ENCODE data around the gene TSPAN15. TPM values are rescaled to one million over a fixed set of nuclear protein-coding genes. Genes with fewer than 3 reads are reported as not detected.

The TSPAN15 gene
- total and polyA plus RNA-seq, 4 donors: 44.3 to 68.4 (median 55.0) TPM

- no peak overlapping the region for H3K4me3 ChIP-seq
- TF ChIP-seq, protein P1, sequence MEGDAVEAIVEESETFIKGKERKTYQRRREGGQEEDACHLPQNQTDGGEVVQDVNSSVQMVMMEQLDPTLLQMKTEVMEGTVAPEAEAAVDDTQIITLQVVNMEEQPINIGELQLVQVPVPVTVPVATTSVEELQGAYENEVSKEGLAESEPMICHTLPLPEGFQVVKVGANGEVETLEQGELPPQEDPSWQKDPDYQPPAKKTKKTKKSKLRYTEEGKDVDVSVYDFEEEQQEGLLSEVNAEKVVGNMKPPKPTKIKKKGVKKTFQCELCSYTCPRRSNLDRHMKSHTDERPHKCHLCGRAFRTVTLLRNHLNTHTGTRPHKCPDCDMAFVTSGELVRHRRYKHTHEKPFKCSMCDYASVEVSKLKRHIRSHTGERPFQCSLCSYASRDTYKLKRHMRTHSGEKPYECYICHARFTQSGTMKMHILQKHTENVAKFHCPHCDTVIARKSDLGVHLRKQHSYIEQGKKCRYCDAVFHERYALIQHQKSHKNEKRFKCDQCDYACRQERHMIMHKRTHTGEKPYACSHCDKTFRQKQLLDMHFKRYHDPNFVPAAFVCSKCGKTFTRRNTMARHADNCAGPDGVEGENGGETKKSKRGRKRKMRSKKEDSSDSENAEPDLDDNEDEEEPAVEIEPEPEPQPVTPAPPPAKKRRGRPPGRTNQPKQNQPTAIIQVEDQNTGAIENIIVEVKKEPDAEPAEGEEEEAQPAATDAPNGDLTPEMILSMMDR (IDR thresholded peaks at IDR 0.05; ENCODE audit: control extremely low read depth, extremely low read depth): no peak
- no peaks in the 10 kb centered on the region for H3K27me3 ChIP-seq (ENCODE audit: control insufficient read depth in 3 of 3, insufficient read depth in 3 of 3, low read length in 2 of 3)
- peaks cover 0 to 6% (median 0%) of the 10 kb centered on the region in 4 donors for H3K36me3 ChIP-seq (ENCODE audit: control insufficient read depth in 4 of 4, insufficient read depth in 4 of 4, low read length in 4 of 4)
- DNase-seq: peak in 2 of 3 donors; percentile 31 to 47
- H3K9ac ChIP-seq (ENCODE audit: insufficient read depth in 1 of 2, low read length in 2 of 2): no peak overlapping the region
- peak overlapping the region in 1 of 2 donors; percentile 52 for H3K27ac ChIP-seq (ENCODE audit: low read depth in 1 of 2, low read length in 1 of 2)
- WGBS, 2 donors: 70 to 79% methylated on average over 6 of the region's 6 CpGs
- ATAC-seq (ENCODE audit: insufficient read depth, low FRiP score): no peak
- peaks cover 0 to 31% (median 17%) of the 10 kb centered on the region in 5 donors for H3K4me1 ChIP-seq (ENCODE audit: control insufficient read depth in 5 of 5, insufficient read depth in 5 of 5, low read length in 5 of 5)
- H3K9me3 ChIP-seq (ENCODE audit: control insufficient read depth in 4 of 4, insufficient read depth in 3 of 4, low read length in 3 of 4): no peaks in the 10 kb centered on the region
Measured at GRCh38 chr10:69406816-69407580, 44.3 kb upstream of the TSPAN15 start.

DNA sequence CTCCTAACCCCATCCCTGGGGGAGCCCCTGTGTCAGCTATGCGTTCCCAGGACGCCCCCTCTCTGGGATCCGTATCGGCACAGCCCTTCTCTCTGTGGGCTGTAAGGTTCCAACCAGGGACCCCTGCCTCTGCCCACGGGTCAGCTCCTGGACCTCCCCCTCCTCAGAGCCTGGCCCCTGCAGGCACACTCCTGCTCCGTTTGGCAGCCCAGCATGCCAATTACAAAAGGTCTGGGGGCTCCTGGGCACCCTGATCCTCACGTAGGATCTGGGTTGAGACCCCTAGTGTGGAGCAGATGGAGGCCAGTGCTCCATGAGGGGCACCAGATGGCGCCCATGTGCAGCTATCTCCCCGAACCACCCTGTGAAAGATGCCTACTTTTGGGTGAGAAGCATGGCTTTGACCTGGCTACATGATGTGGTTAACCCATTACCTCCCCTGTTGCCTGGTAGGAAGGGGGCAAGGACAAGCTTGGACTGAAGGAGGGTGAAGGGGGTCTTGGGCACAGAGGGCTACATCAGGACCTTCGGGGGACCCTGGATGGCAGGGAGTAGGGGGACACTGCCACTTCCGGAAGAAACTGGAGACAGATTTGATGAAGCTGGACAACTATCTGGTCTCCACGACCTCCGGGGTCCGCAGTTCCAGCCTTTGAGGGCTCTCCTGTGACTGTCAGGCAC lies 43.5 kb upstream of the TSPAN15 start:
- DNase-seq (peak in 1 of 3 donors; percentile 30), ATAC-seq (ENCODE audit: insufficient read depth, low FRiP score) (no peak)
- Histone ChIP-seq H3K27me3 (ENCODE audit: control insufficient read depth in 3 of 3, insufficient read depth in 3 of 3, low read length in 2 of 3) (no peaks in the 10 kb centered on the region), H3K9ac (ENCODE audit: insufficient read depth in 1 of 2, low read length in 2 of 2) (no peak overlapping the region), H3K9me3 (ENCODE audit: control insufficient read depth in 4 of 4, insufficient read depth in 3 of 4, low read length in 3 of 4) (no peaks in the 10 kb centered on the region), H3K27ac (ENCODE audit: low read depth in 1 of 2, low read length in 1 of 2) (no peak overlapping the region), H3K4me3 (no peak overlapping the region), H3K4me1 (ENCODE audit: control insufficient read depth in 5 of 5, insufficient read depth in 5 of 5, low read length in 5 of 5) (peaks cover 0 to 31% (median 17%) of the 10 kb centered on the region in 5 donors), H3K36me3 (ENCODE audit: control insufficient read depth in 4 of 4, insufficient read depth in 4 of 4, low read length in 4 of 4) (peaks cover 0 to 4% (median 0%) of the 10 kb centered on the region in 4 donors)
- WGBS, 2 donors: 64 to 66% methylated on average over 14 of the region's 14 CpGs
- TF ChIP-seq, protein P1 (IDR thresholded peaks at IDR 0.05; ENCODE audit: control extremely low read depth, extremely low read depth): no peak

GRCh38 chr10:69408318-69409175 lies 42.7 kb upstream of the TSPAN15 start:
- Histone ChIP-seq H3K4me1 (ENCODE audit: control insufficient read depth in 5 of 5, insufficient read depth in 5 of 5, low read length in 5 of 5) (peaks cover 0 to 27% (median 17%) of the 10 kb centered on the region in 5 donors), H3K9ac (ENCODE audit: insufficient read depth in 1 of 2, low read length in 2 of 2) (no peak overlapping the region), H3K9me3 (ENCODE audit: control insufficient read depth in 4 of 4, insufficient read depth in 3 of 4, low read length in 3 of 4) (no peaks in the 10 kb centered on the region), H3K36me3 (ENCODE audit: control insufficient read depth in 4 of 4, insufficient read depth in 4 of 4, low read length in 4 of 4) (peaks cover 0 to 1% (median 0%) of the 10 kb centered on the region in 4 donors), H3K4me3 (peak overlapping the region; percentile 11), H3K27ac (ENCODE audit: low read depth in 1 of 2, low read length in 1 of 2) (peak overlapping the region; percentile 65 to 85), H3K27me3 (ENCODE audit: control insufficient read depth in 3 of 3, insufficient read depth in 3 of 3, low read length in 2 of 3) (no peaks in the 10 kb centered on the region)
- 3 to 4% methylated on average over 40 to 62 of the region's 64 CpGs for WGBS, 2 donors
- peak; percentile 96 to 97 (median 96) for DNase-seq
- TF ChIP-seq, protein P1 (IDR thresholded peaks at IDR 0.05; ENCODE audit: control extremely low read depth, extremely low read depth): peak; percentile 49
- ATAC-seq (ENCODE audit: insufficient read depth, low FRiP score): peak; percentile 91
